Keratinocyte (primary cell): ENCODE measurements around the gene NUDT7.

Experiments
- CTCF ChIP-seq, 3 experiments: IDR thresholded peaks in 1 of 3; conservative IDR thresholded peaks in 1 of 3; optimal IDR thresholded peaks in 1 of 3; 2 replicates in 2 of 3; 3 replicates in 1 of 3; pipeline versions ENCODE3 to v1.5.1; 2011; ENCODE audit warnings: low read length in 3 of 3, mild to moderate bottlenecking in 3 of 3, moderate library complexity in 2 of 3, control low read depth in 1 of 3, inconsistent platforms in 1 of 3; ENCODE audit not compliant: insufficient read depth in 2 of 3; ENCODE audit errors: extremely low read depth in 1 of 3
- EZH2 ChIP-seq: IDR thresholded peaks from one replicate; pipeline ENCODE4 v1.6.1; 2012; ENCODE audit warnings: inconsistent platforms, mild to moderate bottlenecking, low read length, moderate library complexity

- TF ChIP-seq CTCF (optimal IDR thresholded peaks at IDR 0.05 in 1 of 3, IDR thresholded peaks at IDR 0.05 in 1 of 3, conservative IDR thresholded peaks at IDR 0.05 in 1 of 3; ENCODE audit: extremely low read depth in 1 of 3, insufficient read depth in 2 of 3, low read length in 3 of 3) (no peak), EZH2 (no peak)
Observed at GRCh38 chr16:77700846-77701245, 21.5 kb upstream of the NUDT7 start.
